Measurements from ENCODE around the gene EAF1. TPM values are rescaled to one million over a fixed set of nuclear protein-coding genes. Genes with fewer than 3 reads are reported as not detected.

Gene EAF1
- total RNA-seq, 4 donors from 2014 or later, result 19.1 to 37.0 (median 26.4) TPM

- peak; percentile 46 for DNase-seq
- in situ Hi-C loops (cut with MboI; ENCODE audit: low pct_ligation_motif_present in 1 of 4, low pct_unique_long_range_greater_than_20kb in 1 of 4, low sequenced_read_pairs in 3 of 4), result loop anchor here in 3 of 4 donors (25.0 kb wide), 1 partner anchor 134 kb away; no protein-coding TSS in a partner anchor
- intact Hi-C loops (cut with DNase I; ENCODE audit: low total_unique reads), result no loop called here
These were observed 583 bp downstream of the EAF1 start for GRCh38 chr3:15427981-15428380.

DNA sequence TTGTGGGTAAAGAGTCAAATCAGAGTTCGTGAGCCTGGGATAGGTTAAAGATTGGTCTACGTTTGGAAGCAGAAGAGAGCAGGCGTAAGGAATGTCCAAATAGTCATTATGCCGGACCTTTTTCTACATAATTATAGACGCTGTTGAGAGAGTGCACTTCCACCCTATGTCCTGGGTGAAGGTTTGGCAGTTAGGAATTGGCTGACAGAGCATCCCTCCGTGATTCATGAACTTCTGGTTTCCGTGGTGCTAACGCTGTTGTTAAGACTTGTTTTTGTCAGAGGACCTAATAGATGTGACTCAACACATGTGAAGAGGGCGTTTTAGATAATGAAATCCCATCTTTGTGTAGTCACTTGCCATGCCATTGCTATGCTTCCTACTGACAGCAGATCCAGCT is 1.1 kb downstream of the EAF1 start:
- H3K27ac ChIP-seq, result peak overlapping the region; percentile 77 to 89 (median 85)
- DNase-seq, result no peak
- WGBS, 2 donors (ENCODE audit: low coverage in 1 of 2), result 5 to 40% methylated on average over 1 to 9 of the region's 9 CpGs

More at GRCh38 chr3:15427981-15428380, 583 bp downstream of the EAF1 start:
- no peaks in the 10 kb centered on the region for H3K27me3 ChIP-seq
- no peaks in the 10 kb centered on the region for H3K9me3 ChIP-seq
- peaks cover 0 to 17% (median 0%) of the 10 kb centered on the region in 4 donors for H3K36me3 ChIP-seq
- peaks cover 6 to 41% (median 23%) of the 10 kb centered on the region in 4 donors for H3K4me1 ChIP-seq
- TF ChIP-seq CTCF (IDR thresholded peaks at IDR 0.05), result no peak
- no peak for TF ChIP-seq EP300 (IDR thresholded peaks at IDR 0.05; ENCODE audit: low read depth)
- no peak for TF ChIP-seq POLR2AphosphoS5 (IDR thresholded peaks at IDR 0.05)
- TF ChIP-seq POLR2A (IDR thresholded peaks at IDR 0.05), result no peak
- peak overlapping the region; percentile 72 to 88 (median 77) for H3K4me3 ChIP-seq
- H3K27ac ChIP-seq, result peak overlapping the region; percentile 77 to 89 (median 85)
- 0 to 3% methylated on average over 2 to 11 of the region's 11 CpGs for WGBS, 2 donors (ENCODE audit: low coverage in 1 of 2)

GRCh38 chr3:15429080-15429479 is 1.7 kb downstream of the EAF1 start:
- intact Hi-C loops (cut with DNase I; ENCODE audit: low total_unique reads), result no loop called here

More for the DNA sequence above, 1.1 kb downstream of the EAF1 start:
- TF ChIP-seq EP300 (IDR thresholded peaks at IDR 0.05; ENCODE audit: low read depth) (no peak), POLR2A (IDR thresholded peaks at IDR 0.05) (no peak), POLR2AphosphoS5 (IDR thresholded peaks at IDR 0.05) (no peak), CTCF (IDR thresholded peaks at IDR 0.05) (no peak)
- H3K36me3 ChIP-seq, result peaks cover 0 to 22% (median 0%) of the 10 kb centered on the region in 4 donors
- H3K4me1 ChIP-seq, result peaks cover 6 to 41% (median 23%) of the 10 kb centered on the region in 4 donors
- in situ Hi-C loops (cut with MboI; ENCODE audit: low pct_ligation_motif_present in 1 of 4, low pct_unique_long_range_greater_than_20kb in 1 of 4, low sequenced_read_pairs in 3 of 4), result loop anchor here in 3 of 4 donors (25.0 kb wide), 1 partner anchor 134 kb away; no protein-coding TSS in a partner anchor
- no peaks in the 10 kb centered on the region for H3K9me3 ChIP-seq
- H3K4me3 ChIP-seq, result peak overlapping the region in 3 of 4 donors; percentile 72 to 88 (median 82)
- no peaks in the 10 kb centered on the region for H3K27me3 ChIP-seq
- intact Hi-C loops (cut with DNase I; ENCODE audit: low total_unique reads), result no loop called here

More at GRCh38 chr3:15429080-15429479, 1.7 kb downstream of the EAF1 start:
- H3K36me3 ChIP-seq, result peaks cover 0 to 26% (median under 1%) of the 10 kb centered on the region in 4 donors
- in situ Hi-C loops (cut with MboI; ENCODE audit: low pct_ligation_motif_present in 1 of 4, low pct_unique_long_range_greater_than_20kb in 1 of 4, low sequenced_read_pairs in 3 of 4), result loop anchor here in 3 of 4 donors (25.0 kb wide), 1 partner anchor 133 kb away; no protein-coding TSS in a partner anchor
- H3K4me1 ChIP-seq, result peaks cover 6 to 41% (median 23%) of the 10 kb centered on the region in 4 donors
- H3K4me3 ChIP-seq, result peak overlapping the region in 1 of 4 donors; percentile 88
- H3K27ac ChIP-seq, result no peak overlapping the region
- DNase-seq, result no peak
- H3K27me3 ChIP-seq, result no peaks in the 10 kb centered on the region
- TF ChIP-seq CTCF (IDR thresholded peaks at IDR 0.05), result no peak
- no peak for TF ChIP-seq POLR2A (IDR thresholded peaks at IDR 0.05)
- TF ChIP-seq POLR2AphosphoS5 (IDR thresholded peaks at IDR 0.05), result no peak
- TF ChIP-seq EP300 (IDR thresholded peaks at IDR 0.05; ENCODE audit: low read depth), result no peak
- no peaks in the 10 kb centered on the region for H3K9me3 ChIP-seq
- WGBS, 2 donors (ENCODE audit: low coverage in 1 of 2), result 73 to 79% methylated on average over 4 to 6 of the region's 6 CpGs
